CD4-positive, alpha-beta T cell treated with Interleukin-2 at 100 ng/mL for 4 hours (primary cell): ENCODE results near the gene TBCB.
A peak's percentile ranks its signal among the peaks of the same experiment; 100 is the strongest.

Experiments
- DNase-seq: peaks from one replicate; pipeline ENCODE4 v3.0.0-alpha.2; 2020; ENCODE audit warnings: low spot score

Gene TBCB

DNA sequence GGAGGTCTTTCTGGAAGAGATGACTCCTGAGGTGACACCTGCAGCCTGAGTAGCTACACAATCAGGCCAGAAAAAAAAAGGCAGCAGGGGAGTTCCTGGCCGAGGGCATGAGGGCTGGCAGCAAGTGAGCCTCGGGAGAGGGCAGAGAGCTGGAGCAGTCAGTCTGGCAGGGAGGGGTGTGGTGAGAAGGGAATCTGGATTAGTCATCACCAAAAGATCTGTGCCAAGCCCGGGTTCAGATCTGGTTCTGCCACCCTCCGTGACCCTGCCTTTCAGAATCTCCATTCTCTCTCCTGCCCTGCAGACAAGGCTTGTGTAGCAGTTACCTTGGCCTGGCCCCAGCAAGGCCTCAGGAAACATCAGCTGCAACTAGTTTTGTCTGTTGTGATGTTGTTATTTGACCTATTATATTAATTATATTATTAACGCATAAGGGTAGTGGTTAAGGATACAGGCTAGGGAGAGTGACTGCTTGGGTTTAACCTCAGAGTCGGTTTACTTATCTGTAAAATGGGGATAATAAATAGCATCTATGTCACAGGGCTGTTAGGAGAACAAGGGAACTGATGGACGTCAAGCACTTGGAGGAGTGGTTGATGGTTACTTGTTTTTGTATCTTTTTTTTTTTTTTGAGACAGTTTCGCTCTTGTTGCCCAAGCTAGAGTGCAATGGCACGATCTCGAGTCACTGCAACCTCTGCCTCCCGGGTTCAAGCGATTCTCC lies 21.9 kb downstream of the TBCB start:
- peak; percentile 11 for DNase-seq

GRCh38 chr19:36139120-36139472 lies 23.8 kb downstream of the TBCB start:
- no peak for DNase-seq

DNA sequence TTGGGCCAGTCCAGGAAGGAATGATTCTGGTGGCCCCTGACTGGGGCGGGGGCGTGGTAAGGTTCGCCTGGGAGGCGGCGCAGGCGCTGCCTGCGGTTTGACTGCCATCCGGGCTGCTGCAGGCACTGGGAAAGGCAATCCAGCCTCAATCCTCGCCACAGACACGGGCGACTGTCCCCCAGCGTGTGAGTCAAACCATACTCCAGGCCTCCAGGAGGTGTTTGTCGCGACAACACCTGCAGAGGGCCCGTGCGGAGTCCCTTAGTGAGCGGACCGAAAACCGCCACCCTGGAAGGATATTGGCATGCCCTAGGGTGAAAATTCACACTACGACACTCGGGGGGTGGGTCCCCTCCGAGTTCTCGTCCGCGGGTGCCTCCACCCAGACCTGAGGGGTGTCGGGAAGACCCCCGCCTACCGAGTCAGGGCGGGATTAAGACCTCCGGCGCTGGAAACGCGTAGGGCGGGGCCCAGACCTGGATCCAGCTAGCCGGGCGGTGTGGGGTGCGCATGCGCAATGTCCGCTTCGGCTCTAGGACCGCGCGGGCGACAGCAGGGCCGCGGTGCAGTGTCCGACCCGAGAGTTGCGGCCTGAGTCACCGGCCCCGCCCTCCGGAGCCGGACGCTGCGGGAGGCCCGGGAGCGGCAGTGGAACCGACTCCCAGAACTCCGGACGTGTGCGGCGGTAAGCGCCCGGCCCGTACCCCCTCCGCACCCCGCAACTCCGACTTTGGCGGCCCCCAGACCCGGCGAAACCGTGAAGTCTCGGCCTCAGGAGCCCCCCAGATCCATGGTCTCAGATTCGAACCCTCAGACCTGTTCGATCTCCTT lies 24.4 kb downstream of the TBCB start, which contains the start of gene CAPNS1:
Gene CAPNS1 (plus strand): TSS at position 594 of the 831 bp plus-strand sequence. CDS start 946 bp downstream, outside the sequence.
- peak; percentile 95 for DNase-seq

- peak; percentile 22 for DNase-seq
Observed at GRCh38 chr19:36140304-36141038, 25.2 kb downstream of the TBCB start.

- DNase-seq = peak; percentile 94
Observed at GRCh38 chr19:36141039-36141927, 26.0 kb downstream of the TBCB start.

- DNase-seq = no peak
Observed at GRCh38 chr19:36142046-36142445, 26.8 kb downstream of the TBCB start.

GRCh38 chr19:36142496-36142895 lies 27.2 kb downstream of the TBCB start:
- DNase-seq = no peak

GRCh38 chr19:36144624-36145023 lies 29.4 kb downstream of the TBCB start:
- no peak for DNase-seq

DNA sequence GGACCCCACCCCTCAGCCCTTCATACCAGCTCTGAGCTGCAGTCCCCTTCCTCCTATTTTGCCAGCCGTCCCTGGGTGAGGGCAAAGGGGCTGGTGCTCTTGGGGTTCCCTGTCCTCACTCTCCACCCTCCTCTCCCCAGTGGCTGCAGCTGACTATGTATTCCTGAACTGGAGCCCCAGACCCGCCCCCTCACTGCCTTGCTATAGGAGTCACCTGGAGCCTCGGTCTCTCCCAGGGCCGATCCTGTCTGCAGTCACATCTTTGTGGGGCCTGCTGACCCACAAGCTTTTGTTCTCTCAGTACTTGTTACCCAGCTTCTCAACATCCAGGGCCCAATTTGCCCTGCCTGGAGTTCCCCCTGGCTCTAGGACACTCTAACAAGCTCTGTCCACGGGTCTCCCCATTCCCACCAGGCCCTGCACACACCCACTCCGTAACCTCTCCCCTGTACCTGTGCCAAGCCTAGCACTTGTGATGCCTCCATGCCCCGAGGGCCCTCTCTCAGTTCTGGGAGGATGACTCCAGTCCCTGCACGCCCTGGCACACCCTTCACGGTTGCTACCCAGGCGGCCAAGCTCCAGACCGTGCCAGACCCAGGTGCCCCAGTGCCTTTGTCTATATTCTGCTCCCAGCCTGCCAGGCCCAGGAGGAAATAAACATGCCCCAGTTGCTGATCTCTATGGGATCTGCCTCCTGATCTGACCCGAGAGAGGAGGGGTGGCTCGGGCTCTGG lies 34.6 kb downstream of the TBCB start:
- no peak for DNase-seq

GRCh38 chr19:36150586-36150985 lies 35.3 kb downstream of the TBCB start:
- DNase-seq = no peak

- no peak for DNase-seq
Observed at GRCh38 chr19:36151144-36152018, 36.1 kb downstream of the TBCB start.

- no peak for DNase-seq
Observed at GRCh38 chr19:36152019-36152351, 36.7 kb downstream of the TBCB start.

- no peak for DNase-seq
Observed at GRCh38 chr19:36152352-36153091, 37.3 kb downstream of the TBCB start, which contains the start of gene COX7A1. TSS of gene COX7A1 (minus strand) at chr19:36152447. CDS start at chr19:36152407, 40 bp downstream.

- DNase-seq = no peak
Observed at GRCh38 chr19:36153126-36153525, 37.9 kb downstream of the TBCB start.

- DNase-seq = no peak
Observed at GRCh38 chr19:36160821-36161596, 45.7 kb downstream of the TBCB start.

GRCh38 chr19:36163813-36164212 lies 48.5 kb downstream of the TBCB start:
- DNase-seq = no peak

- no peak for DNase-seq
Observed at GRCh38 chr19:36169084-36169760, 54.0 kb downstream of the TBCB start.

DNA sequence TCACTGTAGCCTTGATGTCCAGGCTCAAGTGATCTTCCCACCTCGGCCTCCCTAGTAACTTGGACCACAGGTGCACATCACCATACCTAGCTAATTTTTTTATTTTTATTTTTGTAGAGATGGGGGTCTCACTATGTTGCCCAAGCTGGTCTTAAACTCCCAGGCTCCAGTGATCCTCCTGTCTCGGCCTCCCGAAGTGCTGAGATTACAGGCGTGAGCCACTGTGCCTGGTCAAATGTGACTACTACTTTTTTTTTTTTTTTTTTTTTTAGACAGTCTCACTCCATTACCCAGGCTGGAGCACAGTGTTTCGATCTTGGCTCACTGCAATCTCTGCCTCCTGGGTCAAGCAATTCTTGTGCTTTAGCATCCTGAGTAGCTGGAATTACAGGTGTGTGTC lies 57.6 kb downstream of the TBCB start:
- DNase-seq = no peak
